ENCODE measurements around the gene PTPRS.

PTPRS gene

DNA sequence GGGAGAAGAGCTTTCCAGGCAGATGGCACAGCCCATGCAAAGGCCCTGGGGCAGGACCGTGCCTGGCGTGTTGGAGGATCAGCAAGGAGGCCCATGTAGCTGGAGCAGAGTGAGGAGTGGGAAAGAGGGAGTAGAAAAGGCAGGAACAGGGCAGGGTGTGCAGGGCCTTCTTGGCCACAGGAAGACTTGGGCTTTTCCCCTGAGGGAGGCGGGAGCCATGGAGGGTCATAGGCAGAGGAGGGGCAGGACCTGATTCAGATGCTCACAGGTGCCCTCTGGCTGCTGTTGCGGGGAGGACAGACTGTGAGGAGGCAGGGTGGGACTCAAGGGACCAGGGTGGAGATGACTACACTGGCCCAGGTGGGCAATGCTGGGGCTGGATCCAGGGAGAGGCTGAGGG is 13.8 kb upstream of the PTPRS start:
- DNase-seq, result no peak

DNA sequence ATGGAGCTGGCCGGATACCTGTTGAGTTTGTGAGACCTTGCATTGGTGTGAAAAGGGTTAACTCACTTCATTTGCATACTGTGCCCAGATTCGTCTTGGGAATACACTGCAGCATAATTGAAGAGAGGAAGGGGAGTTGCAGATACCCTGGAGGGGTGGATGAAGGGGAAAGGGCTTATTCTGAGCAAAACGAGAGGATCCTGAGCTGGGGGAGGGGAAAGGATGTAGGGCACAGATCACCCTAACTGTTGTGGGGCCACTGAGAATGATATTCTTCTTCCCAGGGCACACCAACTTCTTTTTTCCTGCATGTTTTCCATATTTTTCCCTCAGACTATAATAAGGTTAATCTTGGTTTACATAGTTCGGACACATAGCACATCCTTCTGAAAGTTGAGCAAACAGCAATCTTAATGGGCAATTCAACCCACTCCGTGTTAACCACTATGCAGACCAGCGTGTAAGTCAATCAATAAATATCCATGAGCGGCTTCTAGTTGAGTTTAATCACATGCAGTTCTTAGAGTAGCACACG is 11.7 kb upstream of the PTPRS start:
- no peak for DNase-seq

- no peak for DNase-seq
Observed at GRCh38 chr19:5351731-5352228, 11.2 kb upstream of the PTPRS start.

- DNase-seq, result no peak
Observed at GRCh38 chr19:5349041-5349440, 8.4 kb upstream of the PTPRS start.

DNA sequence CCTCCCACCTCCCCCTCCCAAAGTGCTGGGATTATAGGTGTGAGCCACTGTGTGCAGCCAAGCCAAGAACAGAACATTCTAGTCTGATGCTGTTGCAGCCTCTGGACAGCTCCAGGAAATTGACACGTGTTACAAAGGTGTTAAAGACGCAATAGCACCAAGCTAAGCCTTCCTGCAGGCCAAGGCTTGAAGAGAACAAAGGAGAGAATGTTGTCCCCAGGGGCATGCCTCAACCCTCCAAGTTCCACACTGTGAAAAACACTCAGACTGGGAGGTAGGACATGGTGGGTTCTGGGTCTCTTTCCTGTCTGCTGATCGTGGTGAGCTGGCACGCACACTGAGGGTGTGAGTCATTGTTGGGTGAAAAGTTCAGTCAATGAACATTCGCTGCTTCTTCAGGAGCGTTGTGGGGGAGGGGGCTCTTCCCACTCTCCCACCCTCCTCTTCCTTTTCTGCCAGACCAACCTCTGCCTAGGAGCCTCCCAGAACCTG is 5.3 kb upstream of the PTPRS start:
- no peak for DNase-seq

DNA sequence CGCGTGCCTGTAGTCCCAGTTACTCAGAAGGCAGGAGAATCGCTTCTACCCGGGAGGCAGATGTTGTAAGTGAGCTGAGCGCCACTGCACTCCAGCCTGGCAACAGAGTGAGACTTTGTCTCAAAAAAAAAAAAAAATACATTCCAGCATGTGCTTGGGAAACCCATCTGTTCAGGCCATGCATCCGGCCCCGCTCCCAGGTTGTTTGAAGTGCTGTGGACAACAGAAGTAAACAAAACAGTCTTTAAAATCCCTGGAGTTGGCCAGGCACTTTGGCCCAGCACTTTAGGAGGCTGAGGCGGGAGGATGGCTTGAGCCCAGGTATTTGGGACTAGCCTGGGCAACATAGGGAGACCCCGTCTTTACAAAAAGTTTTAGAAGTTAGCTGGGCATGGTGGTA is 3.2 kb upstream of the PTPRS start:
- DNase-seq, result no peak

DNA sequence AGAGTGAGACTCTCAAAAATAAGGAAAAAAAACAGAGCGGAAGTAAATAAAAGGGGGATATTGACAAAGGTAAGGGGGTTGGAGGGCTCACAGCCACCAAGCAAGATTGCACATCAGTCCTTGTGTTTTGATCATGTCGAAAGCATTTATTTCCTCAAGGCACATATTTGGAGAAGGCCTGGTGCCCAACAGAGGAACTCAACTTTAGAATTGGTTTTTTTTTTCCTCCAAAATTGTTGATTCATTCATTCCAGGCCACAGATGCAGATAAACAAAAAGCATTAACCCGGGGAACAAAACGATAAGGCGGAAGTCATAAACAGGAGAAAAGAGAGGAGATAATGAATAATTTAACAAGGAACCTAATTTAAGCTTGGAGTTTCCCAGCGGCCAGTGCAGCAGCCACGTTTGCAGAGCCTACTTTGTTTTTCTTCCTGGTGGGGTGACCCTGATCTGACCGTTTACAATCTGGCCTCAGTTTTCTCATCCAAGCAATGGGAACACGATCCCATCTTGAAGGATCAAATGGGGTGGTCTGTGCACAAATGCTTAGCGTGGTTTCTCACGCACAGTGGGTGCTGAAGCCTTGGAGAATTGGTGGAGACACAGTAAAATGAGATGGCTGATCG is 2.1 kb upstream of the PTPRS start:
- no peak for DNase-seq

DNA sequence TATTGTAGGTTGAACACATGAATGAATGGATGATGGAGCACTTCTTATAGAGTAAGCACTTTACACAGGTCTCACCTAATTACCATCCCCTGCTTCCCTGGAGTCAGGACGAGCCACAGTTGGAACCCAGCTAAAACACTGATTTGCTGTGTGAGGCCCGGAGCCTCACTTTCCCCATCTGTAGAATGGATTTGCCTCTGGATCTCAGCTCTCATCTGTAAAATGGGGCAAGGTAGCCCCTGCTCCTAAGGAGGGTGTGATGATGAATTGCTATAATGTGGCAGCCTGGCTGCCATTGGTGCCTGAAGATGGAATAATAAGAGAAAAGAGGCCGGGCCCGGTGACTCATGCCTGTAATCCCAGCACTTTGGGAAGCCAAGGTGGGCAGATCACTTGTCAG is 1.4 kb upstream of the PTPRS start:
- no peak for DNase-seq

GRCh38 chr19:5341448-5341820 is 822 bp upstream of the PTPRS start:
- DNase-seq, result no peak

- DNase-seq, result no peak
Observed at GRCh38 chr19:5339950-5340636, 519 bp downstream of the PTPRS start.

DNA sequence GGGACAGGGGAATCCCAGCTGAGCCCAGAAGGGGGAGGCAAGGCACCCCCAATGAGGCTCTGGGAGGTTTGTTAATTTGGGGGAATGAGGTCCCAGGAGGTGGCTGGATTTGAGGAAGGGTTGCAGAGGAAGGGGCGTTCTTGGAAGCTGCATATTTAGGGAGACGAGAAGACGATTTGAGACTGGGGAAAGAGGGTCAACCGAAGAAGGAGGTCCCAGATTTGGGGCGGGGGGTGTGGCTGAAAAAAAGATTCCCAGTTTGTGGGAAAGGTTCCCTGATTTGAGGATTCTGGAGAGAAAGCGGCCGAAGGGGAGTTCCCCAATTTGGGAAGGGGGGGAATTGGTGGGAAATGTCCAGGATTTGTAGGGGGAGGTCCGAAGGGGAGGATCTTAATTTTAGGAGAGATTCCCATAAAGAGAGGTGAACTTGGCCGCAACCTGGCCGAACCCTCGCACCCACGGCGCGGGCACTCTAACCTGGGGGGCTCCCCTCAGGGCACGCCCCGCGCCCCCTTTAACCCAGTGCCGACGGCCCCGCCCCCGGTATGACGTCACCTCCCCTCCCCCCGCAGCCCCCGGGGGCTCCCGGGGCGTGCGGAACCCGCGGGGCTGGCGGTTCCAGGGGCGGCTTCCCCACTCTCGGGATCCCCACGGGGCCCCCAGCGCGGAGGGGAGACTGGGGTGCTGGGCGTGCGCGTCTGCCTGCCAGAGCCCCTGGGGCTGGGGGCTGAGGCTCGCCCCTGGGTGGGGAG is 1.2 kb downstream of the PTPRS start:
- DNase-seq, result no peak

GRCh38 chr19:5338656-5339197 is 1.9 kb downstream of the PTPRS start:
- no peak for DNase-seq

GRCh38 chr19:5337708-5338655 is 2.6 kb downstream of the PTPRS start:
- no peak for DNase-seq

- DNase-seq, result no peak
Observed at GRCh38 chr19:5337126-5337525, 3.5 kb downstream of the PTPRS start.

DNA sequence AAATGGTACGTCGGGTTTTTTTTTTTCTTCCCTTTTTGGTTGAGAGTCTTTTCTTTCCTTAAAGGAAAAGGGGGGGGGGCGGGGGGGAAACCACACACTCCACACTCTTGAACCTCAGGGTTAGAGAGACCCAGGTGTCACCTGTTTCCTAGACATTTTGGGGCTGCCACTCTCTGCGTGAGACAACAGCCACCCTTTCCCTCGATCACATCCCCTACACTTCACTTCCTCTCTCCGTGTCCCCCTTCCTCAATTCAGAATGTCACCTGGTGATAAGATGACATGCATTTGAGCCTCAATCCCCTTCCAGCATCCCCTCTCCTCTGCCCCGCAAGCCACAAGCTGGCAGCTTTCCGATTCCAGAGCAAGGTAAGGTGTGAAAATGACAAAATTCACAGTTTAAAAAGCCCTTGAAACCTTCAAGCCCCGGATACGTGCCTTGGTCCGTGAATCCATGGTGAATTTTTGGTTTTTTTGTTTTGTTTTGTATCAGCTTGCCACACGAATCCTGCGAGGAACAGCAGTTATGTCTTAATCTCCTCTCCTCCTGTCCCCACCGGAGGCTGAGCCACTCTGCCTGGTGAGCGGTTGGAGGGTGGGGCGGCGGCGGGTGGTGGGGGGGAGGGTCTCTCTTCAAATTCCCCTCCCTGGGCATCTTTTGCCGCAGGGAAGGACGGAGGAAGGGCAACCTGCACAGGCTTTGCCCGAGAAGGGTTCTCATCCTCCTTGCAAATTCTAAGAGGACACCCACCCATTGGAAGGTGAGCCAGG is 4.2 kb downstream of the PTPRS start:
- DNase-seq, result no peak

DNA sequence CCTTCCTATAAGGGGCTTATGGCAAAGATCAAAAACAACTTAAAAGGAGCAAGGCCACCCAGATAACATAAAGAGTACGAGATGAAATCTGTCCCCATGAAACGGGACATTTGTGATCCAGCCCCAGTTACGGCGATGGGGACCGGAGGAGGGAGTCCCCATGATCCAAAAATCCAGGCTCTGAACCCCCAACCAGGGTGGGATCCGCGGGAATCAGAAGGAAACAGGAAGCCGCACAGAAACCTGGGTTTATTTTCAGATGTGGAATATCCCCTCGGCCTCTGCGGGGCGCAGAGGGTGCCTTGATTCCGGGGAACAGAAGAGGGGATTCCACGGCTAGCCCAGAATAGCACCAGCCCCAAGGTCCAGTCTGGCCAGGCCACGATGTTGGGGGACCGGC is 5.0 kb downstream of the PTPRS start:
- no peak for DNase-seq

GRCh38 chr19:5334824-5335500 is 5.7 kb downstream of the PTPRS start:
- DNase-seq, result no peak

GRCh38 chr19:5334366-5334739 is 6.3 kb downstream of the PTPRS start:
- DNase-seq, result no peak

GRCh38 chr19:5333581-5334365 is 6.8 kb downstream of the PTPRS start:
- no peak for DNase-seq

DNA sequence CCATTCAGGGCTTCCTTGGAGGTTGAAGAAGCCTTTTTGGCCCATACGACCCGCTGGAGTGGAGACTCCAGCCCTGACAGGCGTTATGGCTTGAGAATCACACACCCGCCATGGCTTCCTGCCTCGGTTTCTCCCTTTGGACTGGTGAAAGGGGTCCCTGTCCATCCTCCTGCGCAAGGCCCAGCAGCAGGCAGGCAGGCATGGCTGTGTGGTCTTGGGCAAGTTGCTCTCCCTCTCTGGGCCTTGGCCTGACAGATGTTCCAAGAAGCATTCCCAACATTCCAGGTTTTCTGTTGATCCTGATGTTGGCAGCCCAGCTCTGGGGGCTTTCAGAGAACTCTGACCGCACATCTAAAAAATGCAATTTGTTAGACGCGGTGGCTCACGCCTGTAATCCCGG is 8.1 kb downstream of the PTPRS start:
- no peak for DNase-seq
